GM19351 (cell line): ENCODE data around the gene SLC12A4.
"Not testable (repeated sequence)": the region's sequence is repeated elsewhere in the genome, so short reads cannot be mapped to it uniquely, and the experiment has no call there.

Experiments used
- ATAC-seq: cut with Tn5 transposase; IDR thresholded peaks from one replicate; pipeline ENCODE4 v1.9.1; 2021; ENCODE audit warnings: mild to moderate bottlenecking, moderate library complexity; ENCODE audit not compliant: unreplicated experiment

Gene SLC12A4

DNA sequence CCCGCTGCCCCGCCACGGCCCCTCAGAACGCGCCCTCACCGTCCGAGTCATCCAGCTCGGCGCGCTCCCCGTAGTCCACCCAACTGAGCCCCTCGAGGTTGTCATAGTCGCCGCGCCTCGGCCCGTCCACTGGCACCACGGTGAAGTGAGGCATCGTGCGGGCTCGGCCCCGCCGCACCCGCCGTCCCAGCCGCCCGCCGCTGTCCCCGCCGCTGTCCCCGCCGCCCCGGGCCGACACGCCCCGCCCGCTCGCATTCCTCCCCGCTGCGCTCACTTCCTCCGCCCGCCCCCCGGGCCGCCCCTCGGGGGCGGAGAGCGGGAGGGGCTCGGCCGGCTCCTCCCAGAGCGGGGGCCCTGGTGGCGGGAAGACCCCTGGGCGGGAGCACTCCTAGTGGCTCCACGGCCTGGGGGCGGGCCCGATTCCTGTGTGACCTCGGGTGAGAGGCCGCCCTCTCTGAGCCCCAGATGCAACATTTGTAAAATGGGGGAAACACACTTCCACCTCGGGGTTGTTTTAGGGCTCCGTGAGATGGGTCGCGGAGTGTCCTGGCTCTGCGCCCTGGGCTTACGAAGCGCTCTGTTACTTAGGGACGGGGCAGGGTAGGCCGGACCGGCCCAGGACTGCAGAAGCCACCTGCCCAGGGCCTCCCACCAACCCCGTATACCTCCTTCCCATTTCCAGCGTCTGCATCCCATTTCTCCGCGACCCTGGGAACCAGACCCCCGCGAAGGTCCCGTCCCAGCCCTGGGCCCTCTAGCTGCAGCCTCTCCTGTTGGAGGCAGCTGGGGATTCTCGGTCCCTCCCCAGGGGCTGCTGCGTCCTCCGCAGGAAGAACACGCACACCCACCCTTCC lies at the start of gene SLC12A4:
Gene SLC12A4, minus strand, starts transcription at position 238 of the 854 bp plus-strand sequence. Its CDS starts 84 bp downstream, at position 154.
- ATAC-seq = peak; percentile 71

DNA sequence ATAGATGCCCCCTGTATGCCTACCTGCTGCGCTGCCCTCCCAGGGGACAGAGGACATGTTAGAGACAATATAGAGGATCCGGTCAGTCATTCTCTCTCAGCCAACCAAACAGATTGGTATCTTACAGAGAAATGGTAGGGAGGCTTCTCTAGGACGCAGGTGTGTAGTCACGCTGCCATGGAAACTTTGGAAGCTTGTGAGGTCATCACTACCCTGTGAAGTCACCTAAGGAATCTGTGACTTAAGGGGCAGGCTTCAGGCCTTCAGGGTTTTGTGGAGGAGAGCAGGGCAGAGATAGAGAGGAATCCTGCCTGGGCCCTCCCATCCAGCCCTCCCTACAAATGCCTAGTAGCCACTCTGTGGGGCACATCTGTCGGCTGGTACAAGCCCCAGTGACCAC lies 47.2 kb upstream of the SLC12A4 start, which contains the start of gene DPEP2NB:
Gene DPEP2NB, minus strand, starts transcription at position 231 of the 400 bp plus-strand sequence. Its CDS starts 141 bp downstream, at position 90.
- ATAC-seq = no peak

DNA sequence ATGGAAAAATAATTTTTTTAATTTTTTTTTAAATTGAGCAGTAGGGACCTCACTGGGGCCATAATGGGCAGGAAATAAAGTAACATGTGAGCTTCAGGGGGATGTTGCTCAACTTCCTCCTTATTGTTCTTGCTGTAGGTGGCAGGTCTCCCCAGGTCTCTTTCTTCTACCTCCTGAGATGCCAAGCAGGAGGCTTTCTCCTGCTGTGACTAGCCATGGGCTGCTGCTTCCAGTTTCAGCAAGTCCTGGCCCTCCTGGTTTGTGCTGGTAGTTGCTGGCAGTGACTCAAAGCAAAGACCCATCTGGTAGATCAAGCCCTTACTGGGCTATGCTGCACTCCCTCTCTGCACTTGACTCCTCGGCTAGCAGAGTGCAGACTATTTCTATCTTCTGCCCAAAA lies 45.0 kb upstream of the SLC12A4 start:
- ATAC-seq = no peak

DNA sequence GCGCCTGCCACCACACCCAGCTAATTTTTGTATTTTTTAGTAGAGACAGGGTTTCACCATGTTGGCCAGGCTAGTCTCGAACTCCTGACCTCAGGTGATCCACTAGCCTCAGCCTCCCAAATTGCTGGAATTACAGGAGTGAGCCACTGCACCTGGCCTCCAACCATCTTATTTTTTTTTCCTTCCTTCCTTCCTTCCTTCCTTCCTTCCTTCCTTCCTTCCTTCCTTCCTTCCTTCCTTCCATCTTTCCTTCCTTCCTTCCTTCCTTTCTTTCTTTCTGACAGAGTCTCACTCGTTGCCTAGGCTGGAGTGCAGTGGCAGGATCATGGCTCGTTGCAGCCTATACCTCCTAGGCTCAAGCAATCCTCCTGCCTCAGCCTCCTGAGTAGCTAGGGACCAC lies 41.4 kb upstream of the SLC12A4 start:
- ATAC-seq = not testable (repeated sequence)

DNA sequence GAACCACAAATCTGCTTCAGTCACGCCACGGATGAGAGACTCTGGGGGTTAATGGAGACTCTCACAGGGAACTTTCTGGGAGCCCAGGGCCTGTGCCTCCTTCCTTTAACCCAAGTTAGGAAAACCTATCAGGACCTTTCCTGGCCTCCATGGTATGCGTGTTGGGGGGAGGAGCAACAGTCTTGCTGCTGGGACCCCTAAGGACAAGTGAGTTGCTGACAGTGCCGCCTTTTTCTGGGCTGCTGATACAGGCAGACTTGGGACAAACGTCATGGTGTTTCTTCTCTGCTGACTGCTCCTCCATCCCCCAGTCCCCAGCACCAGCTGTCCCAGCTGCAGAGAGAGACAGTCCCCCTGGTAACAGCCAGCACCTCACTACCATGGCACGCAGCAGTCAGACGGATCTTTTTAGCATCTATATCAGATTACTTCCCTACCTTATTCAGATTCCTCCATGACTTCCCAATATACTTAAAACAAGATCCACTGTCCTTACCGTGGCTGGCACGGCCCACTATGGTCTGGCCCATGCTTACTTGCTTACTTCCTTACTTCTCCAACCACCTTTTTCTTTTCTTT lies 40.8 kb upstream of the SLC12A4 start:
- ATAC-seq = no peak

DNA sequence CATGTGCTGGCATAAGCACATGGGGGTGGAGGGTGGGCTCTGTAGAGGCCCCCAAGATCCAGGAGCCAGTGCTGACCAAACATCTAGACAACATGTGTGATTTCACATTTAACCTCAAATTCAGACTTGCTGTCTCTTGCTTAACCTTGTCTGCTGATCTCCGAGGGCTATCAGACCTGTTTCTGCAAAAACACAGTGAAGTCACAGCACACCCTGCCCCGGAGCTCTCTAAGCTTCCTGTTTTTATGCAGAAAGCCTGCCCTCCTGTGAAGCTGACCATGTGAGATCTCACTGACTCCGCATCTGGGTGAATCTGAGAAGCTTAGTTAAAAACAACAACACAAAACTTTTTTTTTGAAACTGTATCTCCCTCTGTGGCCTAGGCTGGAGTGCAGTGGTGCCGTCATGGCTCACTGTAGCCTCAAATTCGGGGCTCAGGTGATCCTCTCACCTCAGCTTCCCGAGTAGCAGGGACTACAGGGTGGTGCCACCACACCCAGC lies 37.4 kb upstream of the SLC12A4 start:
- ATAC-seq = no peak

DNA sequence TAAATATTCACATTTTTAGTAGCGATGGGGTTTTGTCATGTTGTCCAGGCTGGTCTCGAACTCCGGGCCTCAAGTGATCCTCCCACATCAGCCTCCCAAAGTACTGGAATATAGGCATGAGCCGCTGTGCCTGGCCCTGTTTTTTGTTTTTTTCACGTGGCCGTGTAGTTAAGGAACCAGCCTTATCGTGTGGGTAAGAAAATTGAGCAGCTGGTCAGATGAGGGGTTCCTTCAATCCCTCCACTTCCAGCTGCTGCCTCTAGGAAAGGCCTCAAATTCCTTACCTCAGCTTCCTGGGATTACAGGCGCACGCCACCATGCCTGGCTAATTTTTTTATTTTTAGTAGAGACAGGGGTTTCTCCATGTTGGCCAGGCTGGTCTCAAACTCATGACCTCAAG lies 36.8 kb upstream of the SLC12A4 start:
- ATAC-seq = no peak

DNA sequence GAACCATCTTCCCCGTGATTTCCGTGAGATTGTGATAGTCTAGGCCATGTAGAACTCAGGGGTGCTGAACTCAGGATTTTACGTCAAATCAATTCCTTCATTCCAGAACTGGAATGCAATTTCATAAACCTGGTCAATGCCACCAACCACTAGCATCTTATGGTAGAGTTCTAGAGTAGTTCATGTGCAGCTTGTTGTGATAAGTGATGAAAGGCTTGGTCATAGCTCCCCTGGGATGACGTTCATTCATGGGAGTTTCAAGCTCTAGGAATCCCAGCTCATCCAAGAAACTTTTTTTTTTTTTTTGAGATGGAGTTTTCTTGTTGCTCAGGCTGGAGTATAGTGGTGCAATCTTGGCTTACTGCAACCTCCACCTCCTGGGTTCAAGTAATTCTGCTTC lies 34.6 kb upstream of the SLC12A4 start:
- ATAC-seq = no peak

DNA sequence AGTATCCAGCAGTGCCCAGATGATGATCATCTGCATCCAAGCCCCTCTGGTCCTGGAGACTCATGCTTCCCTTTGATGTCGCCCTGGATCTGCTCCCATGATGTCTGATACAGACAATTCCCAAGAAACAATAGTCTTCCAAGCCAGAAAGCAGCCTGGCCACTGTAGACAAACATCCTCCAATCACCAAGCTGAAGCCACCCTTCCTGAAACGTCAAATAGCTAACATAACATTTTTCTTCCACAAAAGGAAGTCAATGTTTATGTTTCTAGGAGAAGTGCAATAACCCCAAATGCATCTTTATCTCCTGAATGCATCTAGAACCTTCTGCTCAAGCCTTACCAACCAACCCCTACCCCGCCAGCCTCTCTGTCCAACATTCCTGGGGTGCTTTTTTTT lies 32.0 kb upstream of the SLC12A4 start:
- ATAC-seq = no peak

DNA sequence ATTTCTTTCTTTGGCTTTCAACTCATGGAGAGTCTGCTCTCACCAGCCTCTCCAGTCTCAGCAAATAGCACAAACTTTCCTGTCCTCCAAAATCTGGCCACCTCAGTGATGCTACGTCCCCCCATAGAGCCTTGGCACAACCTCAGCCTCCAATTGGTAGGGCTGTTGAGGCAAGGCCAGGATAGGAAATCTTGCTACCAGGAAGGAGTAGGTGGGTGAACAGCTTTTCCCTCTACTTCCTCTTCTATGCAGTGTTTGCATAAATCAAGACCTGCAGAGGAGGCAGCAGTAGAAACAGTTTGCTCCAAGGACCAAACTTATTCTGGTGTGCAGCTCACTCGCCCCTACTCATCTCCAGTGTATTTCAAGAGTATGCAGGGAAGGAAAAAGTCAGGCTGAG lies 31.5 kb upstream of the SLC12A4 start:
- no peak for ATAC-seq

DNA sequence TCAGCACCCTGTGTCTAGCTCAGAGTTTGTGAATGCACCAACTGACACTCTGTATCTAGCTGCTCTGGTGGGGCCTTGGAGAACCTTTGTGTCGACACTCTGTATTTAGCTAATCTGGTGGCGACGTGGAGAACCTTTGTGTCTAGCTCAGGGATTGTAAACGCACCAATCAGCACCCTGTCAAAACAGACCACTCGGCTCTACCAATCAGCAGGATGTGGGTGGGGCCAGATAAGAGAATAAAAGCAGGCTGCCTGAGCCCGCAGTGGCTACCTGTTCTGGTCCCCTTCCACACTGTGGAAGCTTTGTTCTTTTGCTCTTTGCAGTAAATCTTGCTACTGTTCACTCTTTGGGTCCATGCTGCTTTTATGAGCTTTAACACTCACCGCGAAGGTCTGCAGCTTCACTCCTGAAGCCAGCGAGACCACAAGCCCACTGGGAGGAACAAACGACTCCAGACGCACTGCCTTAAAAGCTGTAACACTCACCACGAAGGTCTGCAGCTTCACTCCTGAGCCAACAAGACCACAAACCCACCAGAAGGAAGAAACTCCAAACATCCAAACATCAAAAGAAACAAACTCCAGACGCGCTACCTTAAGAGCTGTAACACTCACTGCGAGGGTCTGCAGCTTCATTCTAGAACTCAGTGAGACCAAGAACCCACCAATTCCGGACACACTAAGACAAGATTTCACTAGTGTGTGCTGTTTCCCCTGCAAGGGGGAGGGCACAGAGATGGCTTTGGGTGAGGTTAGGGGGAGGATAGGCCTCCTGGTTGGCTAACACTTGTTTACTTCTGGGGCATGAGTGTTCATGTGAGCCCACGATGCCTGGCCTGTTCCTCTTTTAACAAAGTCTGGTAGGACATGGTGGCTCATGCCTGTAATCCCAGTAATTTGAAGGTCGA lies 30.6 kb upstream of the SLC12A4 start, which contains the start of gene DPEP2:
Gene DPEP2, minus strand, starts transcription at position 706 of the 910 bp plus-strand sequence. CDS start 6,272 bp downstream, outside the sequence.
- not testable (repeated sequence) for ATAC-seq

DNA sequence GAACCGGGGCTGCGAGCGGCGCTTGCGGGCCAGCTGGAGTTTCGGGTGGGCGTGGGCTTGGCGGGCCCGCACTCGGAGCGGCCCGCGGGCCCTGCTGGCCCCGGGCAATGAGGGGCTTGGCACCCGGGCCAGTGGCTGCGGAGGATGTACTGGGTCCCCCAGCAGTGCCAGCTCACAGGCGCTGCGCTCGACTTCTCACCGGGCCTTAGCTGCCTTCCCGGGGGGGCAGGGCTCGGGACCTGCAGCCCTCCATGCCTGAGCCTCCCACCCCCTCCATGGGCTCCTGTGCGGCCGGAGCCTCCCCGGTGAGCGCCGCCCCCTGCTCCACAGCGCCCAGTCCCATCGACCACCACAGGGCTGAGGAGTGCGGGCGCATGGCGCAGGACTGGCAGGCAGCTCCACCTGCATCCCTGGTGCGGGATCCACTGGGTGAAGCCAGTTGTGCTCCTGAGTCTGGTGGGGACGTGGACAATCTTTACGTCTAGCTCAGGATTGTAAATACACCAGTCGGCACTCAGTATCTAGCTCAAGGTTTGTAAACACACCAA lies 29.9 kb upstream of the SLC12A4 start:
- ATAC-seq = not testable (repeated sequence)

DNA sequence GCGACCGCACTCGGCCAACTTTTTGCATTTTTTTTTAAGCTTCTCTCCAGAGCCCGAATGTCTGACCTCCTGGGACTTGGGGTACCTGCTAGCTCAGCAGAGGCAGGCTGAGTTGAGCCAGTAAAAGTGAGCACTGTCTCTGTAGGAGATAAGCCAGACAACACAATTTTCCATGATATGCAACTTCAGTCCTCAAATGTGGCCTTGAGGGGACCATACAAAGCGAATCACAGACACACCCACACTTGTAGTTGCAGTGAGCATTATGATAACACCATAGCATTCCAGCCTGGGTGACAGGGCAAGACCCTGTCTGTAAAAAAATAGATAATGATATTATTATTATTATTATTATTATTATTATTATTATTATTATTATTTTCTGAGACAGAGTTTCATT lies 28.2 kb upstream of the SLC12A4 start:
- no peak for ATAC-seq

DNA sequence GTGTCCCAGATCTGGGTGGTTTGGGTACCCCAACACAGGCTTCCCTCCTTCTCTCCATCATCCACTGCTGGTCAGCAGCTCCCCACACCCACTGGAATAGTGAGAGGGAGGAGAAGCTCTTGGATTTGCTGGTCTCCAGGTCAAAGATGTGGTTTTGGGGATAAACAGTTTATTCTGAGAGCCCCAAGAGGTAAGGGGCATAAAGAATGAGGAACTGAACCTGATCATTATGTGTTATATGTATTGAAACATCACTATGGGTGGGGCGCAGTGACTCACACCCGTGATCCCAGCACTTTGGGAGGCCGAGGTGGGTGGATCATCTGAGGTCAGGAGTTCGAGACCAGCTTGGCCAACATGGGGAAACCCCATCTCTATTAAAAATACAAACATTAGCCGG lies 27.0 kb upstream of the SLC12A4 start:
- ATAC-seq = no peak

DNA sequence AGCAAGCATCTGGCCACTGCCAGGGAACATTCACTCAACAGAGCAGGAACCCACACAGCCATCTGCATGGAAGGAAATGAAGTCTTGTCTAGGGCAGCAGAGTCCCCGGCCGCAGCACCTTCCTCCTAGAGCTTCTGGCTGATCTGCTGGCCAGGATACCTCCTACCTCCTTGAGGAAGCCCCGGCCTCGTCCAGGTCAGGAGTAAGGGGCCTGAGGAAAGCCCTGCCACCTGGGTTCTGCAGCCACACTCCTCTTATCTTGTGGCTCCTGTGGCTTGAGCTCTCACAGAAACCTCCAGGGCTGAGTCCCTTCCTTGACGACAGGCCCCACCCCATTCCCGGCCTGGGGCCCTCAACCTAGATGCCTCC lies 25.6 kb upstream of the SLC12A4 start:
- not testable (repeated sequence) for ATAC-seq

DNA sequence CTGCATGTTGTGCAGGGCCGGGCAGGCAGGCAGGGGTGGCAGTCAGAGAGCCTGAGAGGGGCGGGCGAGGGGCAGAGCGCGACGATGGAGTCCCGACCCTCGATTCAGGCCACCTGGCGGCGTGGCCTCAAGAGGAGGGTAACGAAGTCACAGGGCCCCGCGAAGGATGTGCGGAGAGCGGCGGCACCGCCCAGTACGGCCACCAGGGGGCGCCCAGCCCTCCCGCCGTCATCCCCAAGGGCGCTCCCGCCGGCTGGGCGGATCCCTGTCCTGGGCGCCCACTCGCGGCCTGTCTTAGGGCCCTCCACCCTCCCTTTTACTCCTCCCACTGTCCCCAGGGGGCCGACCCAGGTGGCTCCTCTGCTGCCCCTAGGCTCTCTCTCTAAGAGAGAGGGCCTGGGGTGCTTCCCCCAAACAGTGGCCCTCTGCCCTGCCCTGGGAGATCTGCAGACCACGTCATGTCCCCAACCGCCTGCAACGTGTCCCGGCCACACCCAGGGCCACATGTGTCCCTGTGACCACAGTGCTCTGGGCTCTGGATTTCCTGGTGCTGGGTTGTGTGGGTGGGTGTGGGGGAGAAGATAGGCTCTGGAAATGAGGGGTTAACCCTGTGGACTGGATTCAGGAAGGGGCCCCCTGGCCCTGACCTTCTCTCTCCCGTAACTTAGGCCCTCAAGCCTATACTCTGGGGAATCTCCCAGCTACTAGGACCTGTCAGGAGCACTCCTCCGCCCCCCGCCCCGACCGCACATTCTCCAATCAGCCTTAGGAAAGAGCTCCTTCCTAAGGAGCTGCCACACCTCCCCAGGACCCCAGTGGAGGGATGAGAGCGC lies 25.0 kb upstream of the SLC12A4 start:
- ATAC-seq = peak; percentile 70

DNA sequence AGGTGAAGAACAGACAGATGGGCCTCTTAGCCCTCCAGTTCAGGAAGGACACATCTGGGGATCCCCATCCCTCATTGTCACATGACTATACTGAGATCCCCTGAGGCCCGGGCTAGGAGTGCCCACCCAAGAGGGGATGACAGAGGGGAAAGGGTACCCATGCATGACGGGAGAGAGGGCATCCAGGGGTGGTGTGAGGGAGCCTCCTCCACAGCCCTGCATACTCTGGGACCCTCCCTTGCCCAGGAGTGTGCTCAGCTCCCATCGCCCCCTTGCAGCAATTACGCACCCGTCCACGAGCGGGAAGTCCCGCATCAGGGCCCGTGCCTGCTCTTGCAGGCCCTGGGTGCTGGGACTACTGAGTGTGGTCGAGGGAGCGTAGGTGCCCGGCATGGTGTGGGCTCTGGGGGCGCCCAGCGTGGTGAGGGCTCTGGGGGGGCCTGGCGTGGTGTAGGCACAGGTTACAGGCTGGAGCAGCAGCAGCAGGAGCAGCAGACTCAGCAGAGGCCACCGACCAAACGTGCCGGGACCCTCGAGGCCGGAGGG lies 24.3 kb upstream of the SLC12A4 start:
- no peak for ATAC-seq

DNA sequence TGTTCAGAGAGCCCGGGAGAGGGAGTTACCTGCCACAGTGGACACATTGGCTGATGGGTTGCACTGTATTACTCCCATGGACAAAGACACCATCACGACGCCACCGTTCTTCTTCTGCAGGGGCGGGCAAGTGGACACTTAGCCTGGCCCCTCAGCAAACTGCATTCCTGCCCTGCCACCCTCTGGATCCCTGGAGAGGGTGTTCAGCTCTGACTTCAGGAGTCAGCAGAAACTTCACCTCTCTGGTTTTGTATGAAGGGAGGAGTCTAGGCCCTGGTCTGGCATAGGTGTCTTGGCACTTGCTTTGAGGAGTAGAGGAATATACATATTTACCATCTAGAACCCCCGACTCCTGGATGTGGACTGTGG lies 21.6 kb upstream of the SLC12A4 start:
- ATAC-seq = no peak

DNA sequence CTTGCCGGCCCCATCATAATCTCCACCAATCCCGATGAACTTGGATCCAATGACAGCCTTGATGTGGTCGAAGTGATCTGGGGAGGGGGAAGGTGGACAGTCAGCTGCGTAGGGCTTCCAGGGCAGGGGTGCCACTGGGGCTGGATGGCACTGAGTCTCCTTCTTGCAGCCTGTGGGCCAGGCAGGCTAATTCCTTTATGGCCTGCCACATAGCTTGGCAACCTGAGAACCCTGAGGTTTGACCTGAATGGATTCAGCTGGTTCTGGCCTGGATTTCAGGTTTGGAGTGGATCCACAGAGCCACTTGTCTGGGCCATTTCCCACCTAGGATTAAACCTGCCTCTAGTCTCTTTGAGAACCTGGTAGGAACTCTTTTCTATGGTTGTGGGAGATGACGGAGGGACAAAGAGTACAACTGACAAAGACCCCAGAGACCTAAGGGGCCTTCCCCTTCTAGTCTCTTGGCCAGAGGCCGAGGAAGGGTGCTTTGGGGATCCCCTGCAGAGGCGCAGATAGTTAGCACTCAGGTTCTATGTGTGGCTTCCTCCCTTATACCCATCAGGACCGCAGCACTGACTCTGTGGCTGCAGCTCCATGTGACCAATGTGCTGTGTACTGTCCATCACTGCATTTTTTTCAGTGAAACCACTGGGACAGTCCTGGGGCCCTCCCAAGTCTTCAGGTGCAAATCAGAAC lies 21.0 kb upstream of the SLC12A4 start:
- no peak for ATAC-seq
